ENCODE data around the gene TMEM191B.
"Not testable (repeated sequence)": the region's sequence is repeated elsewhere in the genome, so short reads cannot be mapped to it uniquely, and the experiment has no call there.

DNA sequence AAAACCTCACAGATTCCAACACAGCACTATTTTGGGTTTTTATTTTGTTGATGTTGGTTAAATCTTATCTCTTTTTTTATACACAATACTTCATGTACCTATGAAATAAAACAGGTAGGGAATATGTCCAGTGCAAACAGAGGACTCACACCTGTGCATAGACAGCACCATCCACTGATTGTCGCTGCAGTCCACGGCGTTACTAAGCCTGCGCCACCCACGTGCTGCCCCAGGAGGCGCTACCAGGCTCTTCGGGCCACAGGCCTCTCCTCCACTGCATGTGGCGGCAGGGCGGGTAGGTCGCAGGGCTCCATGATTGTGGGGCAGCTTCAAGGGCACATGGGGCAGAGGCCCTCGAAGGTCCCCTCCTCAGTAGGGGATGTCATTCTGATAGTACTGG, 6.0 kb downstream of the TMEM191B start:
- not testable (repeated sequence) for TF ChIP-seq CTCF (IDR thresholded peaks at IDR 0.05; ENCODE audit: low read length); EZH2 (IDR thresholded peaks at IDR 0.05; ENCODE audit: borderline replicate concordance, low read length)

Measured in OCI-LY1 (cell line).